GM11168 (cell line): ENCODE data around the gene CDK4.

Experiments used
- in situ Hi-C: fragments of 300-500 bp; cut with MboI; formaldehyde crosslinking; loops from one replicate; pipeline ENCODE4 v1.12.0; 2022; ENCODE audit warnings: low sequenced_read_pairs; ENCODE audit not compliant: unreplicated experiment

The CDK4 gene

DNA sequence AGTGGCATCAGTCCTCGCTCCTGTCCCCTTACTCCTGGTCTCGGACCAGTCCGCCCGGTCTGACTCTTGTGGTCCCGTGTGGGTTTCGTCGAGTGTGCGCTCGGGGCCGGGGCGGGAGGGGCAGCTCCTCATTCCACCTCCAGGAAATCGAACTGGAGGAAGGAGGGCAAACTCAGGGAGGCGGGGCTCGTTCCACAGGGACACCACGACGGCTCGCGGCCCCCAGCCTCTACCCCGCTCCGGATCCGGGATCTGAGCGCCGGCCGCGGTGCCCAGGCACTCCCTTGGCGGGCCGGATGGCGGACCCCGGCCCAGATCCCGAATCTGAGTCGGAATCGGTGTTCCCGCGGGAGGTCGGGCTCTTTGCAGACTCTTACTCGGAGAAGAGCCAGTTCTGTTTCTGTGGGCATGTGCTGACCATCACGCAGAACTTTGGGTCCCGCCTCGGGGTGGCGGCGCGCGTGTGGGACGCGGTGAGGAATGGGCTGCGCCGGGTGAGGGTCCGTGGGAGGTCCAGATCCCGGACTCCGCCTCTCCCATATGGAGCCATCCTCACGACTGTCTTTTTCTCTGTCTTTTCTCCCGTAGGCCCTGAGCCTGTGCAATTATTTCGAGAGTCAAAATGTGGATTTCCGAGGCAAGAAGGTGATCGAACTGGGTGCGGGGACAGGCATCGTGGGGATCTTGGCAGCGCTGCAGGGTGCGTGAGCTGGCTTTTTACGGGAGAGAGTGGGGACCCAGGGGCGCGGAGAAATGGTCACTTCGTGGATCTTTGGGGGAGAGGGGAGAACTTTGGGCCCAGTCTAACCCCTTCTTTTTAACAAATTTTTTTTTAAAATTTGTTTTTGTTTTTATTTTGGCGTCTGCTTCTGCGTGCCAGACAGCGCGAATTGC lies 20.6 kb upstream of the CDK4 start, which contains the start of gene EEF1AKMT3:
Gene EEF1AKMT3 (plus strand): TSS at position 186 of the 894 bp plus-strand sequence. CDS start 111 bp downstream, at position 297.
- in situ Hi-C loops = no loop called here

GRCh38 chr12:57771873-57772428 lies 19.8 kb upstream of the CDK4 start, which contains the start of gene METTL1:
METTL1 (minus strand) TSS chr12:57772105; CDS start chr12:57772083, 22 bp downstream.
- in situ Hi-C loops = no loop called here

- in situ Hi-C loops = no loop called here
Observed at GRCh38 chr12:57771236-57771872, 19.2 kb upstream of the CDK4 start.

- in situ Hi-C loops = no loop called here
Observed at GRCh38 chr12:57770734-57771133, 18.6 kb upstream of the CDK4 start.

GRCh38 chr12:57769594-57769993 lies 17.5 kb upstream of the CDK4 start:
- in situ Hi-C loops = no loop called here

DNA sequence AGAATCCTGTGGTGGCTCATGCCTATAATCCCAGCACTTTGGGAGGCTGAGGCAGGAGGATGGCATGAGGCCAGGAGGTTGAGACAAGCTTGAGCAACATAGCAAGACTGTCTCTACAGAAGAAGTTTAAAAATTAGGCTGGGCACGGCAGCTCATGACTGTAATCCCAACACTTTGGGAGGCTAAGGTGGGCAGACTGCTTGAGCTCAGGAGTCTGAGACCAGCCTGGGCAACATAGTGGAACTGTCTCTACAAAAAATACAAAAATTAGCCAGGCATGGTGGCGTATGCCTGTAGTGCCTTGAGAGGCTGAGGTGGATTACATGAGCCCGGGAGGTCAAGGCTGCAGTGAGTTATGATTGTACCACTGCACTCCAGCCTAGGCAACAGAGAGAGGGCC lies 15.8 kb upstream of the CDK4 start:
- in situ Hi-C loops = no loop called here

DNA sequence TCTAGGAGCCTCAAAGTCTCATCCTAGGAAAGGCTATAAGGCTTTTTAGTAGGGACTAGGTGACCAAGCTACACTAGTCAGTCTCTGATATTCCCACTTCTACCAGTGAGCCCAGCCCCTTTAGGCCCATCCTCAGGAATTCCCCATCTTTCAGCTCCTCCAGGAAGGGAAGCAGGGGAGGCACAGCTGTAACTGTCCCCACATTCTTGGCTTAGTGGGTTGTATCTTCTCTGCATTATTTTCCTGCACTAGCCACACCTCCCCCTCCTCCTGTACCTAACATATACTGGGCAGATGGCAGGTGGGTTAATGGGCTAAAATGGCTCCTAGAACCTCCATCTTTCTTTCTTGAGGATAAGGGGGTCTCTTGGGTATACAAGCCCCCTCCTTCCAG lies 15.2 kb upstream of the CDK4 start:
- in situ Hi-C loops = no loop called here

DNA sequence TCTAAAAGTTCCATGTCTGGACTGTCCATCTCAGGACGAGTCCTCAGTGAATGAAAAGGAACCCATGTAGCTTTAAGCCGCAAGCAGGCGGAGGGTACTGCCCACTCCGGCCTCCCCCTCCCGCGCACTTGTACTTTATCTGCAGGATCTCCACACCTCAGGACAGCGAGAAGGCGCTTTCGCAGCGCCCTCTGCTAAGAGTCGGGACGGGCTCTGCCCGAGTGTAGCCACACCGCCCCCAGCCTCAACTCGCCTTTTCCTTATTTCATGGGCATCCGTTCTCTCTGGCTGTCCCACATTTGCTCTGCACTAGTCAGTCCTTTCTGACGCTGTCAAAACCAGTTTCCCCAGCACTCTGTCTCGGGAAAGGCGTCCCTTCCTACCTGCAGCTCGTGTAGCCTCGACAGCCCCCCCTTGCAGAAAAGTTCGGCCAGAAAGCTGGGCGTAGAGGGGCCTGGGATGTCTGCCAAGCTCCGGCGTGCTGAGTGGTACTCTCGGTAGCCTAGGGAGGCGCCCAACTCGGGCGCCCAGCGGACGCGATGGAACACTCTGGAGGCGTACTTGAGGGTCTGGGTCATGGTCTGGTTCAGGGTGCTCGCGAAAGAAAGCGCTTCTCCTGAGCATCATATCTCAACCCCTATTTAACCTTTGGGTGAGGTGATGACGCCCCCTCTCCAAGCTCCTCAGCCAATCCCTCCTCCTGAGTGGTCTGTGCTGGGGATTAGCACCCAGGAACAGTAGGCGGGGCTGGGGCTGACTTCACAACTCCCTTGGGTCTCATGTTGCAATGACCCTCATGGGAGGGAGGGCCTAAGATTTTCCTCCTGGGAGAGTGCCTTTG lies 14.6 kb upstream of the CDK4 start, which contains the start of gene CYP27B1:
Gene CYP27B1 (minus strand): TSS at position 615 of the 841 bp plus-strand sequence. CDS start 37 bp downstream, at position 578.
- in situ Hi-C loops = no loop called here

- in situ Hi-C loops = no loop called here
Observed at GRCh38 chr12:57765698-57766463, 13.8 kb upstream of the CDK4 start.

DNA sequence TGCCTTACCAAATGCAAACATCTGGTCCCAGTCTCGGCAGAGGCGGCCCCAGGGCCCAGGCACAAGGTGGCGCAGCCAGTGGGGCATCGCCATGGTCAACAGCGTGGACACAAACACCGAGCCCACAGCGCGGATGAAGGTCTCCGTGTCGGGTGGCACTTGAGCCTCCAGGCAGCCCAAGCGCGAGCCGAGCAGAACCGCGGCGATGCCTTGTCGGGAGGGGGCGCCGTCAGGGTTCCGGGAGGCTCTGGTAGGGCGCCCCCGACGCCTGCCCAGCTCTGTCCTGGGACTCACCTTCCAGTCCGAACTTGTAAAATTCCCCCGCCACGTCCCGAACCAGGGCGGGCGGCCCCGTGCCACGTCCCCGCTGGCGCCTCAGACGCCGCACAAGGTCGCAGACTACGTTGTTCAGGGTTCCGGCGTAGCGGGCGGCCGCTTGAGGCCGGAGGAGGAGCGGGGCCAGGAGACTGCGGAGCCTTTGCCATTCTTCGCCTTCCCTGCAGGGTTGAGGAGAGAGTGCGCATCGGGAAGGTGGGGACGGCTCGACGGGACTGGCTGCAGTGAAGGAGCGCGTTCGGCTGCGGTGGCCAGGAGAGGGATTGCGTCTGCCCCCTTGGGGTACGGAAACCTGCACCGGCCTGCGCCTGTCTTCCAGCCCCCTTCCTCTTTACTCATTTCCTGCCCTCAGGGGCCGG lies 13.0 kb upstream of the CDK4 start:
- in situ Hi-C loops = no loop called here

GRCh38 chr12:57764662-57765002 lies 12.5 kb upstream of the CDK4 start:
- in situ Hi-C loops = no loop called here

DNA sequence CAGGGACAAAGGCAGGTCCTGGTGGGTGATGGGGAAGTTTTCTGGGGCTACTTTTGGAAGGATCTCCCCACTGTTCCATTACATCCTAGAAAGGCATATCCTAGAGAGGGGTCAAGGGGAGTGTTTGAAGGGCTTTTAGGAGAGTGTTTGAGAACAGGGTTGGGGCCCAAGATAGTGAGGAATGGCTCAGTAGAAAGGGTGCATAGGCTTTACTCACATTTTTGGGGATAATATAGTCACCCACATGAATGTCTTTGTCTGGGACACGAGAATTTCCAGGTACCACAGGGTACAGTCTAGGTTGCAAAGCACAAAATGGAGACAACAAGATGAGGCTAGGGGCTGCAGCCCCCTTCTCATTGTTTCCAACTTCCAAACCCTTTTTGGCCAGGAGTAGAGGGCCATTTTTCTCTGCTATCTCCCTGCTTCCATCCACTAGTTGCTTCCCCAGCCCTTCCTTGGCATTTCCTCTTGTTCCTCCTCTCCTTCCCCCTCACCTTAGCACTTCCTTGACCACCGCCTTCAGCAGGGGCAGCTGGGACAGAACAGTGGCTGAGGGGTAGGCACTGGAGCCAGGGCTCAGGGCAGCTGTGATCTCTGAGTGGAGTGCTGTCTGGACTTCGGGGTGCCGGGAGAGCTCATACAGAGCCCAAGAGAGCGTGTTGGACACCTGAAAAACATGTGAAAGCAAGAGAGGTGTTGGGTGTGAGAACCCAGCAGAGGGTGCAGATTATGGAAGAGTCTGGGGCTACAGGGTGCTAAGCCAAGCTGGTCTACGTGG lies 12.0 kb upstream of the CDK4 start:
- in situ Hi-C loops = no loop called here

DNA sequence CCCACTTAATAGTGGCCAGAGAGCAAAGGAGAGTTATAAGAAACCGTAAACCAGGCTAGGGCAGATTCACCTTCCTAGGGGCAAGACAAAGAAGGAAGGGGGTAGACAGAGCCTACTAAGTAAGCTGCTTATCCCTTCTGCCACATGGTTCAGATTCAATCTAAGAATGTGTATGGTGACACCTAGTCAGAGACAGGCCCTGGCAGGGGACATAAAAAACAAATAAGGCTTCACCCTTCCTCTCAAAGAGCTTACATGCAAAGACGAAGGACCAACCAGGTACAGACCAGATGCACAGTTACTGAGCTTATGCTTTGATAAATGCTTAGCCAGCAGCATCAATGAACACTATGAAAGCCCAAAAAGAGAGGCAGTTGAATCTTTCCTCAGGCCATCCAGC lies 10.4 kb upstream of the CDK4 start:
- in situ Hi-C loops = no loop called here

- in situ Hi-C loops = no loop called here
Observed at GRCh38 chr12:57761391-57761998, 9.4 kb upstream of the CDK4 start.

DNA sequence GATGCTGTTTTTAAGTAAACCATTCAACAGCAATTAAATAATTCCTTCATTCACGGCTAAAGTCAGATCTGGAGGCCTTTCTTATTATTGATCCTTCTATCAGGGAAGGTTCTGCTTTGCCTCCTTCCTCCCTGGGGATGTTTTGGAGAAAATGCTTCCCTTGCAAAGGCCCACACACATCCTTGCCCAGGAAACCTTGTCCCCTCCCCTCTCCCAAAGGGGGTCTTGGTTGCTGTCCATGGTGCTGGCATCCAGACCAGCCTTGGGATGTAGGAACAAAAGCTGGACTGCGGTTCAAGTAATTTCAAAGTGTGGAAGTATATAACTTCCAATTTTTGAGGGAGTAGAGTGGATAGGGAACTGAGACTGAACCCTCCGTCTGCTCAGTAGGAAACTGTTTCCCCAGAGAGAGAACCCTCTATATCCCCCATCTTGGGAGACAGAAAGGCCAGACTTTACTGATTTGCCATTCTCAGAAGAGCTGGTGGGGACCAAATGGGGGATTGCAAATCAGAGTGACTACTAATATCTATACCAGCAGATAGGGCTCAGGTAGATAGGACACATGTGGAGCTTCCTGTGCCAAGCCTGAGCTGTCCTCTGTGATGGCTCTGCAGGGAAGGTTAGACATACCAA lies 8.4 kb upstream of the CDK4 start:
- in situ Hi-C loops = no loop called here

GRCh38 chr12:57759360-57759980 lies 7.4 kb upstream of the CDK4 start:
- in situ Hi-C loops = no loop called here
